Pons (tissue), 1 donor: ENCODE data around the gene GARIN1A.
"Not testable (repeated sequence)": the region's sequence is repeated elsewhere in the genome, so short reads cannot be mapped to it uniquely, and the experiment has no call there.

Experiments used
- DNase-seq: peaks from one replicate; pipeline ENCODE4 v3.0.0-alpha.2; 2016; ENCODE audit warnings: low spot score

Gene GARIN1A

GRCh38 chr7:128671992-128672391, at the start of gene GARIN1A:
Gene GARIN1A, plus strand, starts transcription at chr7:128672292. Its CDS starts 106 bp downstream, at chr7:128672398.
- no peak for DNase-seq

GRCh38 chr7:128627124-128627523, 45.0 kb upstream of the GARIN1A start:
- DNase-seq, result not testable (repeated sequence)

DNA sequence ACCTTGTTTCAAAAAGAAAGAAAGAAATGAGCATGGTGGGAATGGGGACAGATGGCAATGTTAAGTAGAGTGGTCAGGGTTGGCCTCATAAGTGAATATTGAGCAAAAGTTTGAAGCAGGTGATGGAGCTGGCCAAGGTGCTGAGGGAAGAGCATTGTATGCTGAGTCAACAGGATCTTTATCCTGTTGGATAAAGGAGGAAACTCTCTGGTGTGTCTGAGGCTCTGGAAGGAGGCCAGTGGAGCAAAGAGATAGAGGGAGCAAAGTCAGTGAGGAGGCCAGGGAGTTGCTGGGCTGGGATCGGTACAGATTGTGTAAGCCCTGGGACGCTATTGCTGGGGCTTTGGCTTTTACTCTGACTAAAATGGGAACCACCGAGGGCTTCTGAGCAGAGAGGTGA, 38.2 kb upstream of the GARIN1A start:
- not testable (repeated sequence) for DNase-seq

- DNase-seq, result not testable (repeated sequence)
These were observed 26.9 kb upstream of the GARIN1A start for GRCh38 chr7:128645206-128645605.

GRCh38 chr7:128645844-128646243, 26.2 kb upstream of the GARIN1A start:
- not testable (repeated sequence) for DNase-seq

GRCh38 chr7:128646877-128647276, 25.2 kb upstream of the GARIN1A start:
- DNase-seq, result peak; percentile 3

DNA sequence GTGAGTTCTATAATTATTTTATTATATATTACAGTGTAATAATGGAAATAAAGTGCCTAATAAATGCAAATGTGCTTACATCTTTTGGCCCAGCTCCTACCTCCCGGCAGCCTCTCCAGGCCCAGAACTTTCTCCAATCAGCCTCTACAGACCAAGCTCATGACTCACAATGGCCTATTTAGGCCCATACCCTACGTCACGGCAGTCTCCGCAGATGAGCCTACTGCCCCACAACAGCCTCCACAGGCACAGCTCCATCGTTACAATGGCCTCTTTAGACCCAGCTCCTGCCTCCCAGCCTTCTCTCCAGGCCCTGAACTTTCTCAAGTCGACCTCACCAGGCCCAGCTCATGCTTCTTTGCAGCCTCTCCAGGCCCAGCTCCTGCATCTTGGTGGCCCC, 21.0 kb upstream of the GARIN1A start:
- peak; percentile 4 for DNase-seq

GRCh38 chr7:128652606-128653005, 19.5 kb upstream of the GARIN1A start:
- not testable (repeated sequence) for DNase-seq

DNA sequence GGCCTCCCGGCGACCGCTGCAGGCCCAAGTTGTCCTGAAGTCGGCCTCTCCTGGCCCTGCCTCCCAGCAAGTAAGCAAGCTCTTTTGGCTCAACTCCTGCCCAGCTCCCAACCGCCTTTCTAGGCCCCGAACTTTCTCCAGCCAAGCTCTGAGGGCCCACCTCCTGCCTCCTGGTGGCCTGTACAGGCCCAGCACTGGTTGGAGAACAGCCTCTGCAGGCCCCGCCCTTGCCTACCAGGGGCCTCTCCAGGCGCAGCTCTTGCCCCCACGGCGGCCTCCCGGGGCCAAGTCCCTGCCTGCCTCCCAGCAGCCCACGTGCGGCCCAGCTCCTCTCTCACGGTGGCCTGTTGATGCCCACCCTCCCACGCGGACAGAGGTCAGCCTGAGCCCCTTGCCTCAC, 18.9 kb upstream of the GARIN1A start:
- DNase-seq, result not testable (repeated sequence)

DNA sequence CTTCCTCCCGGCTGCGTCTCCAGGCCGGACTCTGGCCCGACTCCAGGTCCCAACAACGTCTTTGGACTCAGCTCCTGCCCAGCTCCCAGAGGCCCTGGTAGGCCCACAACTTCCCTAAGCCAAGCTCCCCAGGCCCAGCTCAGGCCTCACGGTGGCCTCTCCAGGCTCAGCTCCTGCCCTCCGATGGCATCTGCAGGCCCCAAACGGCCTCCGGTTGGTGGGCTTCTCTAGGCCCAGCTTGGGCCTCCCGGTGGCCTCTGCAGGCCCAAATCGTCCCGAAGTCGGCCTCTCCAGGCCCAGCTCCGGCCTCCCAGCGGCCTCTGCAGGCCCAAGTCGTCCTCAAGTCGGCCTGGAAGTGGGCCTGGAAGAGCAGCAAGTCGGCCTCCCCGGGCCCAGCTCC, 18.0 kb upstream of the GARIN1A start:
- not testable (repeated sequence) for DNase-seq

DNA sequence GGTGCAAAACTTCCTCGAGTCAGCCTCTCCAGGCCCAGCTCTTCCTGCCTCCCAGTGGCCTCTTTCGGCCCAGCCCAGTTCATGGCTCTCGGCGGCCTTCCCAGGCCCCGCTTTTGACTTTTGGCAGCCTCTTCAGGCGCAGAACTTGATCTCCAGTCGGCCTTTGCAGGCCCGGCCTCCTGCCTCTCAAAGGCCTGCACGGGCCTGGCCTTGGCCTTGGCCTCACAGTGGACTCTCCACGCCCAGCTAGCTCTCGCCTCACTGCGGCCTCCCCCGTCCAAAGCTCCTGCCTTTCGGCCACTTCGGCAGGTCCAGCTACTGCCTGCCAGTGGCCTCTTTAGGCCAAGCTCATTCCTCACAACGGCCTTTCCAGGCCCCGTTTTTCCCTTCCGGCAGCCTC, 17.6 kb upstream of the GARIN1A start:
- DNase-seq, result not testable (repeated sequence)

- not testable (repeated sequence) for DNase-seq
These were observed 13.7 kb upstream of the GARIN1A start for GRCh38 chr7:128658428-128658827.

GRCh38 chr7:128660596-128660995, 11.5 kb upstream of the GARIN1A start:
- DNase-seq, result no peak

GRCh38 chr7:128661446-128661845, 10.6 kb upstream of the GARIN1A start:
- DNase-seq, result no peak

- no peak for DNase-seq
These were observed 10.0 kb upstream of the GARIN1A start for GRCh38 chr7:128662091-128662490.

DNA sequence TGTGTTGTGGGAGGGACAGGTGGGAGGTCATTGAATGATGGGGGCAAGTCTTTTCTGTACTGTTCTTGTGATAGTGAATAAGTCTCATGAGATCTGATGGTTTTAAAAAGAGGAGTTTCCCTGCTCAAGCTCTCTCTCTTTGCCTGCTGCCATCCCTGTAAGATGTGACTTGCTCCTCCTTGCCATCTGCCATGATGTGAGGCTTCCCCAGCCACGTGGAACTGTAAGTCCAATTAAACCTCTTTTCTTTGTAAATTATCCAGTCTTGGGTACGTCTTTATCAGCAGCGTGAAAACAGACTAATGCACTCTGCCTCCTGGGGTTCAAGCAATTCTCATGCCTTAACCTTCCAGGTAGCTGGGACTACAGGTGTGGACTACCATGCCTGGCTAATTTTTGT, 8.9 kb upstream of the GARIN1A start:
- not testable (repeated sequence) for DNase-seq

- no peak for DNase-seq
These were observed 7.0 kb upstream of the GARIN1A start for GRCh38 chr7:128665057-128665456.

- peak; percentile 69 for DNase-seq
These were observed 5.9 kb upstream of the GARIN1A start for GRCh38 chr7:128666200-128666599.

- no peak for DNase-seq
These were observed 930 bp downstream of the GARIN1A start for GRCh38 chr7:128672927-128673517.

DNA sequence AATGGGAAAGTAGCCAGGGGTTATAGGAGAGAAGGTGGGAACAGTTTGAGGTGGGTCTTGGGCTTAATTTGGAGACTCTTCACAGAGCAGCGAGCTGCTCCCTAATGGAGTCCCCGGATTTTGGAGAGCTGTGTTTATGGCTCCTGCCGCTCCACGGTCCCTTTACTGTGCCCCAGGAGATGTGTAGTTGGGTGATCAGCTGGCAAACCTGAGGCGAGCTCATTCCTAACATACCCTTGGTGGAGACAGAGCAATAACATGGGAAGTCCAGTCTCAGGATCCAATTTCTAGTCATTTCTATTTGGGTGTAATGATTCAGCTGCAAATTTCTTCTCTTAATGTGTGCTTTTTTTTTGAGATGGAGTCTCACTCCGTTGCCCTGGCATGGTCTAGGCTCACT, 1.5 kb downstream of the GARIN1A start:
- DNase-seq, result no peak

DNA sequence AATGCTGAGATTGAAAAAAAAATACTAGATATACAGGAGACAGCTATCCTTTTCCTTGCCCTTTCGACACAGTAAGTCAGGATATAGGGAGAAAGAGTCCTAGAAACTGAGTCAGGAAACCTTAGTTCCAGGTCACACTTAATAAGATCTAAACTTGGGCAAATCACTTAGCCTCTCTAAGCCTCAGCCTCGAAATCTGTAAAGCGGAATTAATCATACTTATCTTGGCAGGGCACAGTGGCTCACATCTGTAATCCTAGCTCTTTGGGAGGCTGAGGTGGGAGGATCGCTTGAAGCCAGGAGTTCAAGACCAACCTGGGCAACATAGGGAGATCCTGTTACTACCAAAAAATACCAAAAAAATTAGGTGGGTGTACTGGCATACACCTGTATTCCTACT, 4.6 kb downstream of the GARIN1A start:
- DNase-seq, result no peak

- DNase-seq, result no peak
These were observed 7.8 kb downstream of the GARIN1A start for GRCh38 chr7:128679920-128680319.

- DNase-seq, result no peak
These were observed 9.9 kb downstream of the GARIN1A start for GRCh38 chr7:128681794-128682537.

DNA sequence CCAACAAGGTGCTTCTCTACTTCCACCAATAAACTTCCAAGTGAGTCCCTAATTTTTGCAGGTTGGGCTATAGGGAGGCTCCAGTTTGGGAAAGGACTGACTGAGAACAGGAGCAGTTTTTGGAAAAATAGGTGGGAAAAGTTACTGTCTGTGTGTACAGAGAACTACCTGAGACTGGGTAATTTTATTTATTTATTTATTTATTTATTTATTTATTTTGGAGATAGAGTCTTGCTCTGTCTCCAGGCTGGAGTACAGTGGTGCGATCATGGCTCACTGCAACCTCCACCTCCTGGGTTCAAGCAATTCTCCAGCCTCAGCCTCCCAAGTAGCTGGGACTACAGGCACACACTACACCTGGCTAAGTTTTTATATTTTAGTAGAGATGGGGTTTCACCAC, 11.2 kb downstream of the GARIN1A start:
- DNase-seq, result not testable (repeated sequence)
